Stomach (tissue), 4 donors: ENCODE data around the gene KCNE2.

Source experiments
- CTCF ChIP-seq, 7 experiments: fragments of 450-650 bp in 4 of 7; fragments of 200-600 bp in 3 of 7; sonication (generic) in 3 of 7; IDR thresholded peaks; one replicate each; pipeline ENCODE4 v1.5.1; 2016 to 2019; ENCODE audit warnings: antibody characterized with exemption in 7 of 7, control low read depth in 2 of 7, mild to moderate bottlenecking in 1 of 7
- POLR2A ChIP-seq, 4 donors: fragments of 450-650 bp; IDR thresholded peaks; one replicate each; pipeline ENCODE4 v1.6.1; 2016; ENCODE audit warnings: antibody characterized with exemption in 4 of 4, control low read depth in 2 of 4, mild to moderate bottlenecking in 1 of 4, moderate library complexity in 1 of 4

- TF ChIP-seq POLR2A (IDR thresholded peaks at IDR 0.05): no peak
- TF ChIP-seq CTCF (IDR thresholded peaks at IDR 0.05): no peak
Observed at GRCh38 chr21:34358866-34359265, 4.9 kb upstream of the KCNE2 start.
